ENCODE results near the gene PRX.

Gene PRX

DNA sequence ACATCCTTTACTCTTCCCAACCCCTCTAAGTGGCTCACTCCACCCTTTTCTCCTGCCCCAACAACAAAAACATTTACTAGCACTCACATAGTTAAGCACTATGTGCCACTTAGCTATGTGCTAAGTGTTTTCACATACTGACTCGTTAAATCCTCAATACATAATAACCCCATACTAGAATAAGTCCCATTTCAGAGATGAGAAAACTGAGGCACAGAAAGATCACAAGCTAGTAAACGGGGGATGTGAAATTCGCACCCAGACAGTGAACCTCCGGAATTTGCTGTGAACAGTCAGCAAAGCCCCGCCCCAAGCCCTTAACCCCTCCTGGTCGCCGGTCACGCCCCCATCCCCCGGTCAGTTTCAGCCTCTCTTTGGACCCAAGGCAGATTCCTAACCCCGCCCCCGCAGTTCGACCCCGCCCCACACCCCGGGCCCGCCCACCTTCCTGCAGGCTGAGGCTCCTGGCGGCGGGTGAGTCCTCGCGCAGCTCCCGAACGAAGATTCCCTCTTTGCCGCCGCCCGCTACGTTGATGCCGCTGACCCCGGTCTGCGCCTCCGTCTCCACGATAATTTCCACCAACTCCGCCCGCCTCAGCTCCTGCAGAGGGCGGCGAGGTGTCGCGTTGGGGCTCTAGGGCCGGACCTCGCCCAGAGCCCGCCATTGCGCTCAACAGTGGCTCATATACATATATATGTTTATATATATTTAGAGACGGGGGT, 9.8 kb downstream of the PRX start:
- peak; percentile 96 for DNase-seq (ENCODE audit: extremely low spot score)
- ChIA-PET CTCF (no interaction called here), POLR2A (interaction anchor here (0.9 to 2.2 kb wide), 7 partner anchors 16 to 55 kb away, joined by 3 to 17 read pairs (median 4); partner anchors contain the start of genes C19orf47, PLD3 and SERTAD1)
- TF ChIP-seq SP1 (IDR thresholded peaks at IDR 0.05): no peak
- TF ChIP-seq CTBP1 (IDR thresholded peaks at IDR 0.05; ENCODE audit: borderline replicate concordance): no peak
- TF ChIP-seq ZNF384 (IDR thresholded peaks at IDR 0.05): no peak
- TF ChIP-seq SUZ12 (IDR thresholded peaks at IDR 0.05): no peak
- TF ChIP-seq L3MBTL2 (conservative IDR thresholded peaks at IDR 0.05): peak; percentile 65
- TF ChIP-seq, protein P1, sequence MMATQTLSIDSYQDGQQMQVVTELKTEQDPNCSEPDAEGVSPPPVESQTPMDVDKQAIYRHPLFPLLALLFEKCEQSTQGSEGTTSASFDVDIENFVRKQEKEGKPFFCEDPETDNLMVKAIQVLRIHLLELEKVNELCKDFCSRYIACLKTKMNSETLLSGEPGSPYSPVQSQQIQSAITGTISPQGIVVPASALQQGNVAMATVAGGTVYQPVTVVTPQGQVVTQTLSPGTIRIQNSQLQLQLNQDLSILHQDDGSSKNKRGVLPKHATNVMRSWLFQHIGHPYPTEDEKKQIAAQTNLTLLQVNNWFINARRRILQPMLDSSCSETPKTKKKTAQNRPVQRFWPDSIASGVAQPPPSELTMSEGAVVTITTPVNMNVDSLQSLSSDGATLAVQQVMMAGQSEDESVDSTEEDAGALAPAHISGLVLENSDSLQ (IDR thresholded peaks at IDR 0.05): no peak

DNA sequence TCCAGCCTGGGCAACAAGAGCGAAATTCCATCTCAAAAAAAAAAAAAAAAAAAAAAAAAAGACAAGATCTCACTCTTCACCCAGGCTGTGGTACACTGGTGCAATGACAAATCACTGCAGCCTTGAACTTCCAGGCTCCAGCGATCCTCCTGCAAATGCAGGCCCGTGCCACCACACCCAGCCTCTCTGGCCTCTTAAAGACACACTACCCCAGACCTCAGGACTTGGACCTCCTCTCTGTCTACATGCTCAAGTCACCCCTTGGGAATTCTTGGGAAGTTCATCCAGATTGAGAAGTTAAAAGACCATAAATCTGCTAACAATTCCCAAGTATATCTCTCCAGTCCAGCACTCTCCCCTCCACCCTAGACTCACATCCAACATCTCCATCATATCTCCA, 12.6 kb downstream of the PRX start:
- CTCF ChIA-PET: no interaction called here
- no peak for DNase-seq (ENCODE audit: extremely low spot score)
- POLR2A ChIA-PET: no interaction called here
- no peak for TF ChIP-seq SUZ12 (IDR thresholded peaks at IDR 0.05)

DNA sequence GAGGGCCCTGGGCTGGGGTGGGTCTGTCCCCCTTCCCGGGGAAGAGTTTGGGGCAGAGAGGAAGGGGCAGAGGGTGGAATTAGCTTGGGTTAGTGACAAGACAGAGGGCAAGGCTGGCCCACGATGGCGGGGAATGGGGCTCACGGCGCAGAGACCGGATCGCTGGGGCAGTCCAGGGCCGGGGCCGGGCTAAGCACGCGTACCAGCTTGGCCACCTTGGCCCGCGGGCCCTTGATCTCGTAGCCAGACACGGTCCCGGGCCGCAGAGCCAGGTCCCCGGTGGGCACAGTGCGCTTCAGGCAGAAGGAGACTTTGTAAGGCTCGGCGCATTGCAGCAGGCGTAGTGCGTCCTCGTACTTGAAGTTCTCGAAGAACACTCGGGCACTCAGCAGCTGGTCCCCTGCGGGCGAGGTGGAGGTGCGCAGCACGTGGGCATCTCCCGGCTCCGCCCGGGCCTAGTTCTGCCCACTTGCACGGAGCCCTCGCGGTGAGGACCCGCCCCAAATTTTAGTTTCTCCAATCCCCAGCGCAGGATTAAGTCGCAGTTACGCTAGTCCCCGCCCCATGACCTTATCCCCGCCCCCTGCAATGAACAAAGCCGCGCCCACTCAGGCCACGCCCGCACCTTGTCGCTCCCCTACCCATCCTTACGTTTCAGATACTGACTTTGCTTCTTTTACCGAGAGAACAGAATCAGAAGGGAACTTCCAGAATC, 14.6 kb downstream of the PRX start:
- DNase-seq (ENCODE audit: extremely low spot score): no peak
- TF ChIP-seq ZNF384 (IDR thresholded peaks at IDR 0.05) (no peak), CTBP1 (IDR thresholded peaks at IDR 0.05; ENCODE audit: borderline replicate concordance) (no peak), SP1 (IDR thresholded peaks at IDR 0.05) (no peak), FOXM1 (IDR thresholded peaks at IDR 0.05; ENCODE audit: borderline replicate concordance) (no peak), ELF4 (IDR thresholded peaks at IDR 0.05) (no peak), TARDBP (IDR thresholded peaks at IDR 0.05) (no peak), BHLHE40 (IDR thresholded peaks at IDR 0.05; ENCODE audit: borderline replicate concordance) (no peak), HDGF (IDR thresholded peaks at IDR 0.05; ENCODE audit: borderline replicate concordance) (no peak), SUZ12 (IDR thresholded peaks at IDR 0.05) (no peak)
- POLR2A ChIA-PET: no interaction called here
- CTCF ChIA-PET: no interaction called here

DNA sequence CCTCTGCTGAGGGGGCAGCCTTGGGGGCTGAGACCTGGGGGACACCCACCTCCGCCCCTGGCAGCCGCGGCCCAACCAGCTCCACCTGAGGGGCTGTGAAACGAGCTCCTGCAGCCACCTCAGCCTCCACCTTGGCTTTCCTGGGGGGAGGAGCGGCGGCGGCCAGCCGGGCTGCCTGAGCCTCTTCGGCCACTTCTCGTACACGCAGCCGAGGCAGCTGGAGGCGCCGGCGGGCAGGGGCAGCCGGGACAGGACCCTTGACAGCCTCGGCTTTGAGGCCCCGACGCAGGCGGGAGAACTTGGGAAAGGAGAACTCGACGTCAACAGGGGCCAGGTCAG, 15.6 kb downstream of the PRX start:
- no peak for DNase-seq (ENCODE audit: extremely low spot score)
- CTCF ChIA-PET: no interaction called here
- TF ChIP-seq L3MBTL2 (conservative IDR thresholded peaks at IDR 0.05): no peak
- no peak for TF ChIP-seq ELF4 (IDR thresholded peaks at IDR 0.05)
- TF ChIP-seq FOXM1 (IDR thresholded peaks at IDR 0.05; ENCODE audit: borderline replicate concordance): no peak
- TF ChIP-seq TARDBP (IDR thresholded peaks at IDR 0.05): no peak
- no peak for TF ChIP-seq SP1 (IDR thresholded peaks at IDR 0.05)
- no peak for TF ChIP-seq LEF1 (IDR thresholded peaks at IDR 0.05; ENCODE audit: borderline replicate concordance)
- TF ChIP-seq FOXK2 (IDR thresholded peaks at IDR 0.05): no peak
- no peak for TF ChIP-seq CTBP1 (IDR thresholded peaks at IDR 0.05; ENCODE audit: borderline replicate concordance)
- no peak for TF ChIP-seq HDGF (IDR thresholded peaks at IDR 0.05; ENCODE audit: borderline replicate concordance)
- no peak for TF ChIP-seq NFRKB (IDR thresholded peaks at IDR 0.05)
- no peak for TF ChIP-seq SUZ12 (IDR thresholded peaks at IDR 0.05)
- TF ChIP-seq, protein P1 (IDR thresholded peaks at IDR 0.05): no peak
- TF ChIP-seq ZNF384 (IDR thresholded peaks at IDR 0.05): no peak
- TF ChIP-seq BHLHE40 (IDR thresholded peaks at IDR 0.05; ENCODE audit: borderline replicate concordance): no peak
- POLR2A ChIA-PET: no interaction called here

DNA sequence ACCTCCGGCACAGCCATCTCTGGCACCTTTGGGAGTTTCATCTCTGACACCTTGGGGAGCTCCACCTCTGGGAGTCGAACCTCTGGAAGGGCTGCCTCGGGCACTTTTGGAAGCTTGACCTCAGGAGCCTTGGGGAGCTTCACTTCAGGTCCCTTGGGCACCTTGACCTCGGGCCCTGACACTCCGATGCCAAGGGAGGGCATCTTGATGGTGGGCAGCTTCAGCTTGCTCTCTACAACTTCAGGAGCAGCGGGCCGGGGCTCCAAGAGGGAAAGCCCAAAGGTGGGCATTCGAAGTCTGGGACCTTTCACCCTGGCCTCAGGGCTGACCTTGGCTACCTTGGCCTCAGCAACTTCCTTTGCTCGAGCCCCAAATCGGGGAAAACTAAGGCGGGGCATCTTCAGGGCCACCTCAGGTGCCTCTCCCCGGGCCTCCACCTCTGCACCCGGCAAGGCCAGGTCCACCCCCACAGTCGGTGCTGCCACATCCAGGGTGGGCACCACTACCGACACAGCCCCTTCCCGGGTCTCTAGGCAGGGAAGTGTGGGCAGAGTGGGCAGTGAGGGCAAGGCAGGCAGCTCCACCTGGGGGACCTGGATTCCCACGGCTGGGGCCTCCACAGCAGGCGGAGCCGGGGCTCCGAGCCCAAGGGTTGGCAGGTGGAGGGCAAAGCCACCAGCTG, 16.2 kb downstream of the PRX start:
- DNase-seq (ENCODE audit: extremely low spot score): no peak
- ChIA-PET CTCF (no interaction called here), POLR2A (interaction anchor here (1.2 to 1.9 kb wide), 2 partner anchors 24 to 49 kb away, joined by 5 read pairs; partner anchors contain the start of genes C19orf47 and PLD3)
- no peak for TF ChIP-seq SP1 (IDR thresholded peaks at IDR 0.05)
- no peak for TF ChIP-seq LEF1 (IDR thresholded peaks at IDR 0.05; ENCODE audit: borderline replicate concordance)
- TF ChIP-seq NFRKB (IDR thresholded peaks at IDR 0.05): no peak
- TF ChIP-seq SUZ12 (IDR thresholded peaks at IDR 0.05): no peak
- TF ChIP-seq ZNF384 (IDR thresholded peaks at IDR 0.05): no peak
- no peak for TF ChIP-seq HDGF (IDR thresholded peaks at IDR 0.05; ENCODE audit: borderline replicate concordance)
- TF ChIP-seq FOXA1 (IDR thresholded peaks at IDR 0.05): no peak
- no peak for TF ChIP-seq ELF4 (IDR thresholded peaks at IDR 0.05)
- TF ChIP-seq FOXM1 (IDR thresholded peaks at IDR 0.05; ENCODE audit: borderline replicate concordance): no peak
- no peak for TF ChIP-seq CTBP1 (IDR thresholded peaks at IDR 0.05; ENCODE audit: borderline replicate concordance)
- TF ChIP-seq, protein P1 (IDR thresholded peaks at IDR 0.05): no peak
- no peak for TF ChIP-seq TARDBP (IDR thresholded peaks at IDR 0.05)
- no peak for TF ChIP-seq BHLHE40 (IDR thresholded peaks at IDR 0.05; ENCODE audit: borderline replicate concordance)
- TF ChIP-seq ARNT (IDR thresholded peaks at IDR 0.05): no peak
- TF ChIP-seq FOXK2 (IDR thresholded peaks at IDR 0.05): no peak
- no peak for TF ChIP-seq L3MBTL2 (conservative IDR thresholded peaks at IDR 0.05)

DNA sequence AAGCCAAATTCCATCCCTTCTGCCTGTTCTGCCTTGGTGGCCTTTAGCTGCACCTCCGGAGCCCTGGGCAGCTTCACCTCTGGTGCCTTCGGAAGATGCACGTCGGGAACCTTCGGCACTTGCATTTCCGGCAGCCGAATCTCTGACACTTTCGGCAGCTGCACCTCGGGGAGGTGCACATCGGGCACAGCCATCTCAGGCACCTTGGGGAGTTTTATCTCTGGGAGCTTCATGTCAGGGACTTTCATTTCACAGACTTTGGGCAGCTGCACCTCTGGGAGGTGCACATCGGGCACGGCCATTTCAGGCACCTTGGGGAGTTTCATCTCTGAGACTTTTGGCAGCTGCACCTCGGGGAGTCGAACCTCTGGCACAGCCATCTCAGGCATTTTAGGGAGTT, 17.2 kb downstream of the PRX start:
- ChIA-PET POLR2A (interaction anchor here (1.2 to 1.9 kb wide), 2 partner anchors 25 to 48 kb away, joined by 5 read pairs; partner anchors contain the start of genes C19orf47 and PLD3), CTCF (interaction anchor here (0.6 to 0.8 kb wide), 2 partner anchors 21 to 25 kb away, joined by 3 read pairs; no protein-coding TSS in a partner anchor)
- no peak for DNase-seq (ENCODE audit: extremely low spot score)
- TF ChIP-seq BHLHE40 (IDR thresholded peaks at IDR 0.05; ENCODE audit: borderline replicate concordance): no peak
- TF ChIP-seq LEF1 (IDR thresholded peaks at IDR 0.05; ENCODE audit: borderline replicate concordance): no peak

Data from HEK293T (cell line).